GM12872 (cell line): Measurements from ENCODE around the gene CALML6.

ENCODE experiments used
- TF ChIP-seq, protein P1 (sequence below): IDR thresholded peaks from 3 replicates; pipeline ENCODE4 v1.5.1; 2011; ENCODE audit warnings: low read depth, mild to moderate bottlenecking, low read length, moderate library complexity; ENCODE audit not compliant: insufficient read depth

The CALML6 gene

DNA sequence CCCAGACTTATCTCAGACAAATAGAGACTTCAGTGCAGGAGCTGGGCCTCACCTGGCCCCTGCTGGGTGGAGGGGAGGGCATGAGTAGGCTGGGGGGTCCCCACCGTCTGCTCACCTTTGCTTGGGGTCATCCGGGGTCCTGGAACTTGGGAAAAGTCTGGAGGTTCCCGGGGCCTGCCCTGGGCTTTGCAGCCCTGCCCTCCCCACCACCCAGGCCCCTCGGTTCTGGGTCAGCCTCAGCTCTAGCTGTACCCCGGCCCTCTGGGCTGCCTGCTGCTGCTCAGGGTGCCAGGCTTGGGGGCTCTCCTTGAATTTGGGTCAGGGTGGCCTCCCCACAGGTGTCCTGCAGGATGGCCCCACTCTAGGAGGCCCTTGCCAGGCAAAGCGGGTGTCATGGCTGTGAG lies 6.4 kb downstream of the CALML6 start:
- TF ChIP-seq, protein P1, sequence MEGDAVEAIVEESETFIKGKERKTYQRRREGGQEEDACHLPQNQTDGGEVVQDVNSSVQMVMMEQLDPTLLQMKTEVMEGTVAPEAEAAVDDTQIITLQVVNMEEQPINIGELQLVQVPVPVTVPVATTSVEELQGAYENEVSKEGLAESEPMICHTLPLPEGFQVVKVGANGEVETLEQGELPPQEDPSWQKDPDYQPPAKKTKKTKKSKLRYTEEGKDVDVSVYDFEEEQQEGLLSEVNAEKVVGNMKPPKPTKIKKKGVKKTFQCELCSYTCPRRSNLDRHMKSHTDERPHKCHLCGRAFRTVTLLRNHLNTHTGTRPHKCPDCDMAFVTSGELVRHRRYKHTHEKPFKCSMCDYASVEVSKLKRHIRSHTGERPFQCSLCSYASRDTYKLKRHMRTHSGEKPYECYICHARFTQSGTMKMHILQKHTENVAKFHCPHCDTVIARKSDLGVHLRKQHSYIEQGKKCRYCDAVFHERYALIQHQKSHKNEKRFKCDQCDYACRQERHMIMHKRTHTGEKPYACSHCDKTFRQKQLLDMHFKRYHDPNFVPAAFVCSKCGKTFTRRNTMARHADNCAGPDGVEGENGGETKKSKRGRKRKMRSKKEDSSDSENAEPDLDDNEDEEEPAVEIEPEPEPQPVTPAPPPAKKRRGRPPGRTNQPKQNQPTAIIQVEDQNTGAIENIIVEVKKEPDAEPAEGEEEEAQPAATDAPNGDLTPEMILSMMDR = no peak

DNA sequence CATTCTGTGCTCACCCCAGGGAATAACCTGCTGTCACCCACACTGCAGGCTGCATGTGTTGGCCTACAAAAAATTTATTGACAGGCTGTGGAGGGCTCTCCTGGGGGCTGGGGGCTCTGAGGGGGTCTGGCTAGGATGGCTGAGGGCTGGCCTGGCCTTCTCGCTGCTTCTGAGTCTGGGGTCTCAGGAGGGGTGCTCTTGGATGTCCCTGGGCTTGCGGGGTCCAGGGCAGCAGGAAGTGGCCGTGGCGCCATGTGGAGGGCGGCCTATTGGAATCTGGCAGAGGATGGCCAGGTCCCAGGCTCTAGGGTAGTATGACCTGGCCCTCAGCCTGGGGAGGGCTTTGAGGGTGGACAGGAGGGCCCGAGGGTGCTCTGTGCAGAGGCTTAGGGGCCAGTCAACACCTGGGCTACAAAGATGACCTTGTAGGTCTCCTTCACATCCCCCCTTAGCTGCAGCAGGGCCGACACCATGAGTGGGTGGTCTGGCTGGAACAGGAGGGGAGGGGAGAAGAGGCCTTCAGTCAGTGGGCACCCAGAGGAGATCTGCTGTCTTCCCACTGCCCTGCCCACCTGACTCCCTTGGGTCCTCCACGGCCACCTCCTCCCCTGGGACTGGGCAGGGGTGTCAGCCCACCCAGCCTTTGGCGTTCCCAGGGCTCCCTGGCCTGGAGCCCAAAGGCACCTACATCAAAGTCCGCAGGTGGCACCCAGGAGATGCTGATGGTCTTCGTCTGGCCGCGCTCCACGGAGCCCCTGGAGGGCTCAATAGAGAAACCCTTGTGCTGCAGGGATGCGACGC lies 7.0 kb downstream of the CALML6 start:
- TF ChIP-seq, protein P1 = no peak

DNA sequence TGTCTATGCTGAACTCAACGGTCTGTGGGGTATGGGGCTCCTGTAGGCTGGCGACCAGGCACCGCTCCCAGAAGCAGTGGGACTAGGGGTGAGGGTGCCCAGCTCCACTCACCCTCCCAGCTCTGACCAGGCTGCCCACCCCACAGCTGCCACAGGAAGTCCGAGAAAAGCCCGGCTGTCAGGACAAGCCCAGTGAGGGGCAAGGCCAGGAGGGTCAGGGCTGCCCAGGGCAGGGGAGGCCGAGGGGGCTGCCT lies 7.6 kb downstream of the CALML6 start:
- TF ChIP-seq, protein P1 = no peak

DNA sequence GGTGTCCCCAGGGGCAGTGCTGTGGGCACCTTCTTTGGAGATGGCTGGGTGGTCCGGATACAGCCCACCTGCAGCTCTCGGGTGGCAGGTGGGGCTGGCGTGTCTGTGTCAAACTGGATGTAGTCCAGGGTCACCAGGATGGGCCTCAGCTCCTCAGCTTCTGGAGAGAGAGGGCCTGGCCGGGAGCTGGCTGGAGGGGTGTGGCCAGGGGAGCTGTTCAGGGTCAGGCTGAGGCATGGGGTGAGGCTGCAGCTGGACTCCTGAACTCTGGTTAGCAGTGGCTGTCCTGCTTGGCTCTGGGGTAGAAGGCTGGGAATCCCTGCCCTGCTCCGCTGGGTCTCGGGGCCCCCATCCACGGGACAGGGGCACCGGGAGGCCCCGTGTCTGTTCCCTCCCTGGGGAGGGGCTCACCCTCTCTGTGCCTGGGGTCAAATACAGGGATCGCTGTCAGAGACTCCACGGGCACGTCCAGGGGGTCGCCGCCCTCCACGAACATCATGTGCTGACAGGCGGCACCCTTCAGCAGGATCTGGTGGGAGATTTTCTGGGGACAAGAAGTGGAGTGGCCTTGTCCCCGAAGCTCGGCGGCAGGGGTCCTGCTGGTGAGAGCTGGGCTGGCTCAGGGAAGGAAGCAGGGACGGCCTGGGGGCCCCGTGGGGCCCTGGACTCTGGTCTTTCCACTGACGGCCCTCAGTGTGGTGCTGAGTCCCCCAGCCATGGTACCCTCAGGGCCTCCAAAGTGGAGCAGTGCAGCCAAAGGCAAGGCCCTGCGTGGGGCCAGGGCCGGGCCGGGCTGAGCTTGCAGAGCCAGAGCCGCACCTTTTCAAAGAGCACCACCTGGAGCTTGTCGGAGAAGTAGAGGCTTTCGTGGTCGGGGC lies 8.1 kb downstream of the CALML6 start:
- TF ChIP-seq, protein P1 = no peak

DNA sequence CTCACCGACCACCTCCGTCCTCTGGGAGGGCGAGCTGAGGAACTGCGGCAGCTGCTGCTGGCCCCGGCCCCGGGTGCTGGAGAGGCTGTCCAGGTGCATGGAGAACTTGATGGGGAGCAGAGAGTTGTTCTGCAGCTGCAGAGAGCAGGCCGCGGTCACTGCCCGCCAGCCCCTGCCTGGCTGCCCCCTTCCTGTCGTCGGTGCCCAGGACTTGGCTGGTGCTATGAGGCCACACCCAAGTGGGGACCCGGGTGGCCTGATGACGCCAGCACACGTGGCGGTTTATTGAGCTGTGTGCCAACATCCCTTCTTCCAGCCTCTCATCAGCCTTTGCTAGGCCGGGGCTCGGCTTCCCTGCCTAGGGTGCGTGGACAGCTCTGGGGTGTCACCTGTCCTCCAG lies 9.3 kb downstream of the CALML6 start:
- TF ChIP-seq, protein P1 = no peak

DNA sequence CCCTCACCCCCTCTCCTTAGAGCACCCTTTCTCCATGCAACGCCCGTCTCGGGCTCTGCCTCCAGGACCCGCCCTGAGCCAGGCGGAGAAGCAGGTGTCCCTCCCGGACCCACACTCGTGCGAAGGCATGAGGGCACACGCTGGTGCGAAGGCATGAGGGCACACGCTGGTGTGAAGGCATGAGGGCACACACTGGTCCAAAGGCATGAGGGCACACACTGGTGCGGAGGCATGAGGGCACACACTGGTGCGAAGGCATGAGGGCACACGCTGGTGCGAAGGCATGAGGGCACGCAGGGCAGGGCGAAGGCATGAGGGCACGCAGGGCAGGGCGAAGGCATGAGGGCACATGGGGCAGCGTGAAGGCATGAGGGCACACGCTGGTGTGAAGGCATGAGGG lies 9.8 kb downstream of the CALML6 start:
- TF ChIP-seq, protein P1 = no peak

DNA sequence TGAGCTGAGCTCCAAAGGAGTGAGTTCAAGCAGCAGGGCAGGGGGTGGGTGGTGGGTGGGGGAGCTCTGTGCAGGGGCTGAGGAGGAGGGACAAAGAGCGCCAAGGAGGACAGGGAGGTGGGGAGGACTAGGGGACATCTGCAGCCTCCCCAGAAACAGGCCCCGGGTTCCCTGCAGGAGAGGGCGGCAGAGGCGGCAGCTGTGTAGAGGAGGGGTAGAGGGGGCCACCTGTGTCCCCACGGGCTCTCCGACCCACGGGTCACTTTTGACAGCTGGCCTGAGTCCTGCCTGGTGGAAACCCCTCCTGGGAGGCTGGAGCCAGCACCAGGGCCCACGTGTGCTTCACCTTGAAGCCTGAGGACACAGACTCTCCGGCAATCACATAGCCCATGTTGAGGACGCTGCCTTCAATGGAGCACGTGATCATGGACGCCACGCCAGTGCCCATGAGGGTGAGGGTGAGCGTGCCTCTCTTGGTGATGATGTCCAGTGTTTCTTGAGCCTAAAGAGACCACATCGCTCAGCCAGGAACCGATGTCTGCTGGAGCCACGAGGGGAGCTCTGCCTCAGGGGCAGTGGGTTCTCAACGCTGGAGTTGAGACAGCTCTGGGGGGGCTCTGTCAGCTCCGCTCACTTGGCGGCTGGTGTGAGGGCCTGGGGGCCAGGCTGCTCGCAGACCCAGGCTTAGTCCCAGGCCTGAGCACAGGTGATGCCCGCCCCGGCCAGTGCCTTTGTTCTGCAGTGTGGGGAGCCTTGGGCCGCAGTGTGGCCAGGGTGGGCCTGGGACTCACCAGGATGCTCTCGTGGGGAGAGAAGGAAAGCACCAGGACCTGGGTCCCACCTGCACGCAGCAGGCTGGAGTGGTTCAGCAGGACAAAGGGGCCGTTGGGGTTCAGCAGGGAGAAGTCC lies 10.6 kb downstream of the CALML6 start:
- TF ChIP-seq, protein P1 = no peak
